Brain microvascular endothelial cell (primary cell): Measurements from ENCODE around the gene DRC7.
"Not testable (repeated sequence)": the region's sequence is repeated elsewhere in the genome, so short reads cannot be mapped to it uniquely, and the experiment has no call there.

Experiments used
- DNase-seq: peaks from one replicate; pipeline ENCODE4 v3.0.0-alpha.2; 2020
- H3K27ac ChIP-seq: fragments of 250-450 bp; sonication (Bioruptor Pico); 2 replicates; pipeline ENCODE4 v1.5.1; 2020; ENCODE audit warnings: mild to moderate bottlenecking, moderate library complexity
- H3K27me3 ChIP-seq: fragments of 250-450 bp; sonication (Bioruptor Pico); replicated peaks from 2 replicates; pipeline ENCODE4 v1.5.1; 2020; ENCODE audit warnings: mild to moderate bottlenecking
- H3K36me3 ChIP-seq: fragments of 250-450 bp; sonication (Bioruptor Pico); replicated peaks from 2 replicates; pipeline ENCODE4 v1.5.1; 2020; ENCODE audit warnings: mild to moderate bottlenecking
- H3K4me3 ChIP-seq: 2 replicates; pipeline ENCODE4 v1.5.1; 2011; ENCODE audit warnings: low read depth, mild to moderate bottlenecking, control low read depth, low read length, moderate library complexity
- CTCF ChIP-seq: IDR thresholded peaks from 2 replicates; pipeline ENCODE4 v1.5.1; 2011; ENCODE audit warnings: low read depth, mild to moderate bottlenecking, moderate library complexity, low read length, control low read depth, inconsistent platforms; ENCODE audit errors: missing control alignments
- in situ Hi-C: cut with HindIII; loops from 2 replicates; pipeline ENCODE4 v1.10.0; 2017; ENCODE audit warnings: low sequenced_read_pairs, low pct_ligation_motif_present

The DRC7 gene

GRCh38 chr16:57708168-57708567 is 13.6 kb downstream of the DRC7 start:
- H3K27ac ChIP-seq, result no peak overlapping the region
- H3K4me3 ChIP-seq, result no peak overlapping the region
- no peak for TF ChIP-seq CTCF
- H3K27me3 ChIP-seq, result peaks cover 11% of the 10 kb centered on the region
- no peaks in the 10 kb centered on the region for H3K36me3 ChIP-seq
- DNase-seq, result no peak
- in situ Hi-C loops, result no loop called here

GRCh38 chr16:57709663-57710062 is 15.1 kb downstream of the DRC7 start:
- Histone ChIP-seq H3K4me3 (no peak overlapping the region), H3K36me3 (no peaks in the 10 kb centered on the region), H3K27me3 (peaks cover 11% of the 10 kb centered on the region), H3K27ac (no peak overlapping the region)
- in situ Hi-C loops, result no loop called here
- no peak for TF ChIP-seq CTCF
- DNase-seq, result no peak

- no peak for DNase-seq
- TF ChIP-seq CTCF, result no peak
- no peaks in the 10 kb centered on the region for H3K36me3 ChIP-seq
- no peak overlapping the region for H3K27ac ChIP-seq
- peaks cover 19% of the 10 kb centered on the region for H3K27me3 ChIP-seq
- in situ Hi-C loops, result no loop called here
- no peak overlapping the region for H3K4me3 ChIP-seq
Measured at GRCh38 chr16:57711346-57711745, 16.7 kb downstream of the DRC7 start.

- no peak for DNase-seq
- peaks cover 19% of the 10 kb centered on the region for H3K27me3 ChIP-seq
Measured at GRCh38 chr16:57711993-57712392, 17.4 kb downstream of the DRC7 start.

GRCh38 chr16:57712569-57712968 is 18.0 kb downstream of the DRC7 start:
- H3K36me3 ChIP-seq, H3K4me3 ChIP-seq, DNase-seq, in situ Hi-C loops, H3K27ac ChIP-seq: not testable (repeated sequence)
- H3K27me3 ChIP-seq, result peaks cover 19% of the 10 kb centered on the region

More at GRCh38 chr16:57711993-57712392, 17.4 kb downstream of the DRC7 start:
- Histone ChIP-seq H3K36me3 (no peaks in the 10 kb centered on the region), H3K27ac (no peak overlapping the region), H3K4me3 (no peak overlapping the region)
- TF ChIP-seq CTCF, result no peak
- in situ Hi-C loops, result no loop called here

- no peak for DNase-seq
- in situ Hi-C loops, result no loop called here
- Histone ChIP-seq H3K27ac (no peak overlapping the region), H3K4me3 (no peak overlapping the region), H3K36me3 (no peaks in the 10 kb centered on the region), H3K27me3 (peaks cover 19% of the 10 kb centered on the region)
- no peak for TF ChIP-seq CTCF
Measured at GRCh38 chr16:57713596-57713995, 19.0 kb downstream of the DRC7 start.
